ENCODE measurements around the gene ZIC1. TPM values are rescaled to one million over a fixed set of nuclear protein-coding genes. Genes with fewer than 3 reads are reported as not detected.

Gene ZIC1
- total and polyA plus RNA-seq, 2 of the 4 experiments (the other 2 are of a cell fraction), result not detected

- DNase-seq (no peak), ATAC-seq (ENCODE audit: low read depth) (no peak)
- in situ Hi-C loops (cut with MboI; ENCODE audit: low sequenced_read_pairs), result no loop called here
- Histone ChIP-seq H3K14ac (replicated peaks; ENCODE audit: low read depth, low read length) (no peak overlapping the region), H2BK120ac (ENCODE audit: low read depth, low read length) (no peak overlapping the region), H3K27ac (ENCODE audit: insufficient read depth, low read length) (no peak overlapping the region), H3K23ac (ENCODE audit: low read depth, low read length) (no peak overlapping the region), H3K4me2 (ENCODE audit: low read depth, low read length) (no peak overlapping the region), H3K79me1 (ENCODE audit: low read depth in 1 of 2, low read length in 2 of 2) (no peaks in the 10 kb centered on the region), H2BK5ac (ENCODE audit: low read depth, low read length, poor library complexity, severe bottlenecking) (no peak overlapping the region), H3K18ac (ENCODE audit: low read depth, low read length) (no peak overlapping the region), H2BK20ac (ENCODE audit: low read depth, low read length) (no peak overlapping the region), H2AFZ (replicated peaks; ENCODE audit: low read length, poor library complexity) (no peak overlapping the region), H4K20me1 (ENCODE audit: insufficient read depth, low read length) (no peaks in the 10 kb centered on the region), H3K9ac (ENCODE audit: low read depth, low read length) (no peak overlapping the region), H3K9me1 (ENCODE audit: insufficient read depth, low read length) (no peaks in the 10 kb centered on the region), H3K36me3 (ENCODE audit: control insufficient read depth, insufficient read depth, low read length) (no peaks in the 10 kb centered on the region), H3K4me3 (ENCODE audit: insufficient read depth, low read depth, low read length) (no peak overlapping the region), H3K4ac (ENCODE audit: low read depth, low read length) (no peak overlapping the region), H3K56ac (ENCODE audit: extremely low read depth, insufficient read depth, low read length) (no peak overlapping the region), H3K9me3 (ENCODE audit: control insufficient read depth, insufficient read depth, low read length) (peaks cover 4% of the 10 kb centered on the region; the same call in 1 of the 2 replicates), H3K27me3 (ENCODE audit: control insufficient read depth, insufficient read depth, low read length) (peaks cover 58% of the 10 kb centered on the region), H2AK5ac (ENCODE audit: low read depth, low read length) (no peak overlapping the region), H4K5ac (ENCODE audit: low read depth, low read length) (no peak overlapping the region), H4K91ac (ENCODE audit: insufficient read depth, low read depth, low read length) (no peak overlapping the region), H2BK15ac (ENCODE audit: low read depth, low read length) (no peak overlapping the region), H3K4me1 (ENCODE audit: control insufficient read depth, insufficient read depth, low read length) (no peaks in the 10 kb centered on the region), H4K8ac (ENCODE audit: low read depth in 2 of 2, low read length in 2 of 2) (no peak overlapping the region), H2AK9ac (replicated peaks; ENCODE audit: low read depth, low read length, poor library complexity) (no peak overlapping the region)
- CTCF ChIA-PET, result no interaction called here
- dilution Hi-C loops (cut with HindIII; ENCODE audit: low sequenced_read_pairs, unreplicated experiment), result no loop called here
- TF ChIP-seq RCOR1 (IDR thresholded peaks at IDR 0.05; ENCODE audit: insufficient replicate concordance, low read length) (no peak), USF2 (IDR thresholded peaks at IDR 0.05; ENCODE audit: low read depth, low read length) (no peak)
- no CpG with 5 or more reads among the region's 6 CpGs for WGBS, 2 experiments (ENCODE audit: extremely low coverage in 2 of 2, insufficient read length in 1 of 2)
- intact Hi-C loops (cut with micrococcal nuclease), result no loop called here
- POLR2A ChIA-PET (ENCODE audit: unreplicated experiment), result no interaction called here
- BruUV-seq (replicated peaks), result no TSS peak
These were observed 43.7 kb upstream of the ZIC1 start for GRCh38 chr3:147365196-147366115.

Measured in IMR-90 (cell line).